ENCODE measurements around the gene CHST11.

DNA sequence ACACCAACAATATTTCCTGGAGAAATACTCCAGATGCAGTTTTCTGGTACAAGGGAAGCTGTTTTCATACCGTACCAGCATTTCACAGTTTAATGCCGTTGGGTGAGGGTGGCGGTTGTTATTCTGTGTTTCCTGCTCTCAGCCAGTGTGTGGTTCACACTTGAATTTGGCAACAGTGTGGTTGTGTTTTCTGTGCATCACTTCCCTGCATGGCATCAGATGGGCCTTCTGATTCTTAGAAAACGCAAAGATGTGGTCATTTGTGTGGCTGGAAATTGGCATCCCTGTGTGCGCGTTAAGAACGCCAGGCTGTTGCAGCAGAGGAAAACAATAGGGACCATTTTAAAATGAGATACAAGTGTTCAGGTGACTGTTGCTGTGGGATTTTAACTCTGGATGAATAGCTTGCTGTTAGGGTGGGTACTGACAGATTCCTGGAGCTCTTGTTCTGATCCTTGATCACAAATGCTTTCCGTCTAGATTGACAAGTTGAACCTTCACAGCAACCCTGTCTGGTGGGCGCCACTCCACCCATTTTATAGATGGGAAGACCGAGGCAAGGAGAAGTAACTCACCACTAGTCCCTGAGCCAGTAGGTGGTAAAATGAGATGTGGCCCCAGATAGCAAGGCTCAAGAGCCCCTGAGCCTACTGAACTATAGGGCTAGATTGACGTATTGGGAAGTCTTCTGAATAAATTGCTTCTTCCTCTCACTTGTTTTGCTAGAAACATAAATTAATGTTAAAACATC, 231.2 kb downstream of the CHST11 start:
- peak in 1 of 3 donors; percentile 75 for TF ChIP-seq POLR2AphosphoS5 (IDR thresholded peaks at IDR 0.05)
- no peak for TF ChIP-seq POLR2A (IDR thresholded peaks at IDR 0.05)

All from spleen (tissue), 3 donors.